Neural crest cell (in vitro differentiated cells): Measurements from ENCODE around the gene JUNB. TPM values are rescaled to one million over a fixed set of nuclear protein-coding genes. Genes with fewer than 3 reads are reported as not detected.

Source experiments
- DNase-seq: peaks from one replicate; pipeline ENCODE4 v3.0.0; 2021; ENCODE audit warnings: low read depth, mixed read lengths, low spot score
- H3K27ac Mint-ChIP-seq: one replicate; pipeline ENCODE4 v1.8.0; 2021; ENCODE audit warnings: mild to moderate bottlenecking, mixed read lengths; ENCODE audit not compliant: unreplicated experiment
- H3K27me3 Mint-ChIP-seq: 2 replicates; pipeline ENCODE4 v1.8.0; 2021; ENCODE audit warnings: low read depth, mild to moderate bottlenecking, mixed read lengths
- H3K36me3 Mint-ChIP-seq: 2 replicates; pipeline ENCODE4 v1.8.0; 2021; ENCODE audit warnings: low read depth, mild to moderate bottlenecking, mixed read lengths
- H3K4me1 Mint-ChIP-seq: 2 replicates; pipeline ENCODE4 v1.8.0; 2021; ENCODE audit warnings: mixed read lengths
- H3K4me3 Mint-ChIP-seq: one replicate; pipeline ENCODE4 v1.8.0; 2021; ENCODE audit warnings: mild to moderate bottlenecking, mixed read lengths
- H3K9me3 Mint-ChIP-seq: 2 replicates; pipeline ENCODE4 v1.8.0; 2021; ENCODE audit warnings: mixed read lengths
- CTCF ChIP-seq: fragments of 200-600 bp; sonication (generic); conservative IDR thresholded peaks from 2 replicates; pipeline ENCODE4 v1.5.0; 2021; ENCODE audit warnings: antibody characterized with exemption, mild to moderate bottlenecking
- microRNA-seq: library from miRNA; unstranded; fragments of <30 nt; microRNA quantifications from one replicate; pipeline ENCODE4, GENCODE V29; 2020
- total RNA-seq: library from RNA; stranded (reverse); gene quantifications from 2 replicates; pipeline ENCODE4 v1.2.1, GENCODE V29; 2021

Gene JUNB
- total RNA-seq, 1 donor from 2014 or later, result 9.6 TPM

DNA sequence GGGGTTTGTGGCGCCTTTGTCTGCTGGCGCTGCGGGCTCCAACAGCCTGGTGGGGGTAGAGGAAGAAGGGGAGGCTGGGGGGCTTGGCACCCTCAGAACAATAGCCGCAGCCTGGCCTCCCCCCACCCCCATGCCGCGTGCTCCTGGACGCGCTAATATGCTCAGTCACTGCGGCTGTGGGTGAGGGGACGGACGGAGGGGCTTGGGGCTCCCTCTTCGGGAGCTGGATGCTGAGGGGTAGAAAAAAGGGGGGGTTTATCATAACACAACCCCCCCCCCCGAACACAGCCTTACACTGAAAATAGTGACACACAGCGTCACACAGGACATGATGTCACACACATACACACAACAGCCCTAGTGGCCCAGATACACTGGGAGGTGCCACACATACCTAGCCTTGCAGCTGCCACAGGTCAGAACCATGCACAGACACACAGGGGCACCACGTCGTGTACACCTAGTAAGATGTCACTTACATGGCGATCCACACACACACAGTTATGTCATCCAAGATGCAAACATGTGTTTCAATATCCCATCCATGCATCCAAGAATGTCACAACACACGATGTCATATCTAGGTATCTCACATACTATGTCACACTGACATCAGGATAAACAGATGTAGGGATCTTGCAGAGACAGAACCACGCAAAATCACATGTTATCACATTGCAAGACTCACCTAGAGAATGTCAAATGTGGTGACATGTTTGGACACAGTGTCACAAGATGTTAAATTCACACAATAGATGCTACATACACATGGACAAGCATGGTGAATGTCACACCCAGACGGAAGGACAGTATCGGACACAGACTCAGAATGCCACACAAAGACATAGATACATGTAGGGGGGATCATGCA is 47.8 kb downstream of the JUNB start:
- H3K27me3 Mint-ChIP-seq, result peaks cover 83% of the 10 kb centered on the region
- H3K4me1 Mint-ChIP-seq, result peaks cover 43% of the 10 kb centered on the region
- peak overlapping the region; percentile 15 for H3K27ac Mint-ChIP-seq
- no peaks in the 10 kb centered on the region for H3K36me3 Mint-ChIP-seq
- peak overlapping the region; percentile 82 for H3K4me3 Mint-ChIP-seq
- no peak for TF ChIP-seq CTCF
- no peak for DNase-seq
- no peaks in the 10 kb centered on the region for H3K9me3 Mint-ChIP-seq

GRCh38 chr19:12840091-12841079 is 49.1 kb downstream of the JUNB start:
- Mint-ChIP-seq H3K4me1 (peaks cover 38% of the 10 kb centered on the region), H3K4me3 (peak overlapping the region; percentile 85), H3K36me3 (no peaks in the 10 kb centered on the region), H3K9me3 (no peaks in the 10 kb centered on the region), H3K27ac (no peak overlapping the region), H3K27me3 (peaks cover 75% of the 10 kb centered on the region)
- TF ChIP-seq CTCF, result no peak
- DNase-seq, result peak; percentile 66

GRCh38 chr19:12841094-12841493 is 49.8 kb downstream of the JUNB start:
- Mint-ChIP-seq H3K4me3 (peak overlapping the region; percentile 85), H3K27ac (peak overlapping the region; percentile 81), H3K27me3 (peaks cover 68% of the 10 kb centered on the region), H3K9me3 (no peaks in the 10 kb centered on the region), H3K4me1 (peaks cover 37% of the 10 kb centered on the region), H3K36me3 (no peaks in the 10 kb centered on the region)
- DNase-seq, result peak; percentile 77
- no peak for TF ChIP-seq CTCF

DNA sequence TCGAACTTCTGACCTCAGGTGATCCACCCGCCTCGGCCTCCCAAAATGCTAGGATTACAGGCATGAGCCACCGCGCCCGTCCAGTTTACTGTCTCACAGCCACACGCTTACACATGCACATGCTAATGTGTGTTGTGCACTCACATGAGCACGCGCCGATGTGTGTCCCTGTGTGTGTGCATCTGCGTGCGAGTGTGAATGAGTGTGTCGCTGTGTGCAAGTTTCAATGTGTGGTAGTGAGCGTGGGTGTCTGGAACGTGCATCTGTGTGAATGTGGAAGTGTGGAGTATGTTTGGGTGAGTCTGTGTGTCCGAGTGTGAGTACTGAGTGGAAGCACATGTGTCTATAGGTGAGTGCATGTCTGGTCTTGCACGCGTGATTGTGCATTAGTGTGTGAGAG is 51.2 kb downstream of the JUNB start:
- Mint-ChIP-seq H3K36me3 (no peaks in the 10 kb centered on the region), H3K4me1 (peaks cover 31% of the 10 kb centered on the region), H3K27me3 (peaks cover 54% of the 10 kb centered on the region), H3K9me3 (no peaks in the 10 kb centered on the region), H3K27ac (no peak overlapping the region), H3K4me3 (no peak overlapping the region)
- DNase-seq, result no peak
- TF ChIP-seq CTCF, result no peak

Small RNA genes within 50 kb of the gene (microRNA-seq; reads per million reads assigned to microRNA genes)
- not detected for gene MIR5684

Other genes starting within 250 kb of the JUNB start
- 9.9 and 10.7 TPM in 2 replicates for gene ZNF564, start 240.0 kb upstream of the JUNB start, total RNA-seq
- 10.3 and 12.2 TPM in 2 replicates for gene ZNF490, start 180.7 kb upstream of the JUNB start, total RNA-seq
- 18.9 and 22.4 TPM in 2 replicates for gene ZNF791, start 180.6 kb upstream of the JUNB start, total RNA-seq
- 99.8 and 103 TPM in 2 replicates for gene MAN2B1, start 124.7 kb upstream of the JUNB start, total RNA-seq
- gene WDR83, start 124.7 kb upstream of the JUNB start, total RNA-seq, result 19.0 and 19.9 TPM in 2 replicates
- 98.8 and 106 TPM in 2 replicates for gene DHPS, start 109.6 kb upstream of the JUNB start, total RNA-seq
- gene GNG14, start 103.5 kb upstream of the JUNB start, total RNA-seq, result not detected in 2 replicates
- gene FBXW9, start 94.9 kb upstream of the JUNB start, total RNA-seq, result 15.9 and 16.0 TPM in 2 replicates
- 127 and 138 TPM in 2 replicates for gene TNPO2, start 67.6 kb upstream of the JUNB start, total RNA-seq
- gene TRIR, start 56.8 kb upstream of the JUNB start, total RNA-seq, result 233 and 246 TPM in 2 replicates
- gene GET3, start 54.0 kb upstream of the JUNB start, total RNA-seq, result 72.5 and 75.9 TPM in 2 replicates
- gene BEST2, start 39.7 kb upstream of the JUNB start, total RNA-seq, result not detected in 2 replicates
- gene HOOK2, start 15.9 kb upstream of the JUNB start, total RNA-seq, result 27.9 and 28.8 TPM in 2 replicates
- 651 and 672 TPM in 2 replicates for gene PRDX2, start 10.3 kb downstream of the JUNB start, total RNA-seq
- 34.7 and 49.1 TPM in 2 replicates for gene THSD8, start 10.6 kb downstream of the JUNB start, total RNA-seq
- 74.5 and 87.4 TPM in 2 replicates for gene RNASEH2A, start 15.1 kb downstream of the JUNB start, total RNA-seq
- 0.36 TPM in 1 of 2 replicates, not detected in the other for gene RTBDN, start 43.1 kb downstream of the JUNB start, total RNA-seq
- gene MAST1, start 47.0 kb downstream of the JUNB start, total RNA-seq, result 16.7 and 17.7 TPM in 2 replicates
- 8.6 and 11.2 TPM in 2 replicates for gene DNASE2, start 90.0 kb downstream of the JUNB start, total RNA-seq
- gene KLF1, start 95.7 kb downstream of the JUNB start, total RNA-seq, result 0.18 TPM in 1 of 2 replicates, not detected in the other
- 46.7 and 48.3 TPM in 2 replicates for gene GCDH, start 99.7 kb downstream of the JUNB start, total RNA-seq
- gene SYCE2, start 127.8 kb downstream of the JUNB start, total RNA-seq, result 1.4 and 2.0 TPM in 2 replicates
- 81.6 and 83.1 TPM in 2 replicates for gene FARSA, start 142.2 kb downstream of the JUNB start, total RNA-seq
- 670 and 679 TPM in 2 replicates for gene CALR, start 147.1 kb downstream of the JUNB start, total RNA-seq
- 77.3 and 82.8 TPM in 2 replicates for gene RAD23A, start 154.4 kb downstream of the JUNB start, total RNA-seq
- gene GADD45GIP1, start 165.7 kb downstream of the JUNB start, total RNA-seq, result 26.0 and 26.4 TPM in 2 replicates
- not detected in 2 replicates for gene DAND5, start 178.1 kb downstream of the JUNB start, total RNA-seq
- 0.23 and 0.68 TPM in 2 replicates for gene NFIX, start 204.0 kb downstream of the JUNB start, total RNA-seq